GM12878 (cell line): ENCODE results near the gene SH3BP5. TPM values are rescaled to one million over a fixed set of nuclear protein-coding genes. Genes with fewer than 3 reads are reported as not detected.

Experiments
- ATAC-seq: fragments of 200-7000 bp; cut with Tn5 transposase; 3 replicates; pipeline ENCODE4 v1.9.1; 2020; ENCODE audit warnings: mild to moderate bottlenecking, moderate library complexity
- BruUV-seq: library from RNA; stranded (reverse); fragments of 400-500 nt; replicated peaks from 2 replicates; lab custom pipeline; 2021; lab: Mats Ljungman, UMichigan
- CTCF ChIA-PET: fragments of 300-600 bp; sonication (Branson Sonifier 250); formaldehyde crosslinking; extraction: SDS; loops from one replicate; lab custom pipeline; 2021; ENCODE audit warnings: inconsistent platforms; lab: Yijun Ruan, JAX
- POLR2A ChIA-PET: fragments of 350-600 bp; formaldehyde crosslinking; extraction: SDS; loops from one replicate; lab custom pipeline; 2021; ENCODE audit warnings: inconsistent platforms; lab: Charles Lee
- RAD21 ChIA-PET: fragments of 300-600 bp; sonication (Branson Sonifier 250); formaldehyde crosslinking; loops from one replicate; lab custom pipeline; 2023; ENCODE audit warnings: antibody characterized with exemption; ENCODE audit not compliant: unreplicated experiment; lab: Charles Lee
- SMC1A ChIA-PET: fragments of 300-600 bp; sonication (Branson Sonifier 250); formaldehyde crosslinking; loops from one replicate; lab custom pipeline; 2023; ENCODE audit not compliant: unreplicated experiment, uncharacterized antibody; lab: Charles Lee
- DNase-seq: peaks from one replicate; pipeline ENCODE4 v3.0.0-alpha.2; 2011; ENCODE audit warnings: low read depth, low spot score
- FAIRE-seq: peaks from 3 replicates; lab custom pipeline; 2011; peaks lifted over from hg19 to GRCh38; lab: Jason Lieb, UNC
- H2AFZ ChIP-seq: 2 replicates; pipeline ENCODE4 v1.6.0; 2011; ENCODE audit warnings: low read depth, low read length, control low read depth; ENCODE audit not compliant: control insufficient read depth
- H3K27ac ChIP-seq: 2 replicates; pipeline ENCODE4 v1.5.1; 2011; ENCODE audit warnings: control low read depth; ENCODE audit not compliant: control insufficient read depth, insufficient read depth
- H3K27me3 ChIP-seq, 2 experiments: replicated peaks in 1 of 2; 2 replicates each; pipeline versions ENCODE4 v1.6.0 to v1.6.1; 2011; ENCODE audit warnings: low read length in 1 of 2; ENCODE audit not compliant: control insufficient read depth in 2 of 2, insufficient read depth in 2 of 2
- H3K36me3 ChIP-seq, 2 experiments: 2 replicates each; pipeline ENCODE4 v1.5.1; 2011; ENCODE audit warnings: low read length in 1 of 2; ENCODE audit not compliant: control insufficient read depth in 2 of 2, insufficient read depth in 2 of 2
- H3K4me1 ChIP-seq: 2 replicates; pipeline ENCODE4 v1.6.1; 2011; ENCODE audit warnings: mild to moderate bottlenecking, low read length, moderate library complexity, mixed read lengths; ENCODE audit not compliant: control insufficient read depth, insufficient read depth
- H3K4me2 ChIP-seq: 2 replicates; pipeline ENCODE4 v1.6.0; 2011; ENCODE audit warnings: control low read depth; ENCODE audit not compliant: control insufficient read depth, insufficient read depth
- H3K4me3 ChIP-seq: fragments of 200-600 bp; sonication (generic); 2 replicates; pipeline ENCODE4 v1.5.1; 2016
- H3K79me2 ChIP-seq: 2 replicates; pipeline ENCODE4 v1.6.0; 2011; ENCODE audit warnings: low read length; ENCODE audit not compliant: control insufficient read depth, insufficient read depth
- H3K9ac ChIP-seq: 2 replicates; pipeline ENCODE4 v1.8.0; 2011; ENCODE audit warnings: low read length, control low read depth, mixed read lengths; ENCODE audit not compliant: control insufficient read depth, insufficient read depth
- H3K9me3 ChIP-seq: replicated peaks from 3 replicates; pipeline ENCODE4 v1.5.1; 2011; ENCODE audit warnings: mild to moderate bottlenecking, low read length; ENCODE audit not compliant: control insufficient read depth, insufficient read depth
- H4K20me1 ChIP-seq: 2 replicates; pipeline ENCODE4 v1.6.0; 2011; ENCODE audit not compliant: control insufficient read depth, insufficient read depth
- BMI1 ChIP-seq: fragments of 450-650 bp; IDR thresholded peaks from 2 replicates; pipeline ENCODE4 v1.6.1; 2016; ENCODE audit warnings: mild to moderate bottlenecking, moderate library complexity, borderline replicate concordance
- MYC ChIP-seq: IDR thresholded peaks from 2 replicates; pipeline ENCODE4 v1.6.1; 2011; ENCODE audit warnings: mild to moderate bottlenecking, low read length, moderate library complexity, inconsistent platforms; ENCODE audit not compliant: insufficient read depth, insufficient replicate concordance, insufficient read length, severe bottlenecking
- POLR2AphosphoS5 ChIP-seq: IDR thresholded peaks from 2 replicates; pipeline ENCODE4 v1.6.1; 2011; ENCODE audit warnings: mild to moderate bottlenecking, low read length, inconsistent platforms
- RB1 ChIP-seq: fragments of 450-650 bp; formaldehyde crosslinking; IDR thresholded peaks from 2 replicates; pipeline ENCODE4 v1.6.1; 2017; ENCODE audit warnings: mild to moderate bottlenecking, borderline replicate concordance
- SIX5 ChIP-seq: IDR thresholded peaks from 2 replicates; pipeline ENCODE4 v1.6.1; 2011; ENCODE audit warnings: mild to moderate bottlenecking, low read depth, low read length, moderate library complexity; ENCODE audit not compliant: severe bottlenecking
- SMAD5 ChIP-seq: IDR thresholded peaks from 2 replicates; pipeline ENCODE4 v1.6.1; 2016; ENCODE audit warnings: antibody characterized with exemption, low read depth
- WRNIP1 ChIP-seq: IDR thresholded peaks from 2 replicates; pipeline ENCODE4 v1.6.1; 2011; ENCODE audit warnings: low read depth, low read length, improper control_type of control experiment, borderline replicate concordance
- ZNF24 ChIP-seq: fragments of 450-650 bp; IDR thresholded peaks from 2 replicates; pipeline ENCODE4 v1.6.1; 2017; ENCODE audit warnings: antibody characterized with exemption, mild to moderate bottlenecking
- WGBS: methylation state at CpG from one replicate; pipeline ENCODE4 v1.1.6; 2016; ENCODE audit warnings: low lambda C conversion rate; ENCODE audit not compliant: insufficient replicate concordance, insufficient coverage; ENCODE audit errors: missing lambda C conversion rate; 5-methylcytosine and 5-hydroxymethylcytosine counted together
- in situ Hi-C: fragments of 300-500 bp; cut with MboI; formaldehyde crosslinking; loops from 9 replicates; pipeline ENCODE4 v1.14.3; 2018; ENCODE audit warnings: mixed read lengths
- intact Hi-C: fragments of 100-400 bp; cut with micrococcal nuclease; formaldehyde crosslinking; loops from one replicate; pipeline ENCODE4 v1.14.2; 2022; ENCODE audit not compliant: unreplicated experiment
- polyA plus RNA-seq, 11 experiments: library from polyadenylated mRNA; depleted of rRNA in 4 of 11; unstranded in 6 of 11; stranded (reverse) in 5 of 11; fragments of >200 nt; fragmentation: Nextera tagmentation in 4 of 11; fragmentation: Illumina TruSeq in 1 of 11; extraction: Ambion mirVana in 4 of 11; extraction: Trizol in 1 of 11; gene quantifications; 1 replicate in 1 of 11; 2 replicates in 10 of 11; pipeline versions ENCODE4 v1.2.1 to v1.2.3, GENCODE V29; 2011 to 2016; ENCODE audit warnings: inconsistent platforms in 2 of 11, missing spikeins in 2 of 11, low read depth in 1 of 11
- total RNA-seq, 4 experiments: library from RNA; depleted of rRNA in 3 of 4; stranded (reverse); fragments of >200 nt in 3 of 4; fragmentation: Illumina TruSeq in 1 of 4; extraction: Trizol in 1 of 4; gene quantifications; 2 replicates each; pipeline versions ENCODE4 v1.2.1 to v1.2.3, GENCODE V29; 2013 to 2021
- TF ChIP-seq, protein P1 (sequence below): fragments of 450-650 bp; IDR thresholded peaks from 2 replicates; pipeline ENCODE4 v1.6.1; 2017; ENCODE audit warnings: antibody characterized with exemption, mild to moderate bottlenecking, moderate library complexity

SH3BP5 gene
- total and polyA plus RNA-seq, 10 of the 15 experiments (the other 5 are each of a cell fraction or from before 2014, with no cell fraction given): 14.9 to 87.5 (median 43.7) TPM

DNA sequence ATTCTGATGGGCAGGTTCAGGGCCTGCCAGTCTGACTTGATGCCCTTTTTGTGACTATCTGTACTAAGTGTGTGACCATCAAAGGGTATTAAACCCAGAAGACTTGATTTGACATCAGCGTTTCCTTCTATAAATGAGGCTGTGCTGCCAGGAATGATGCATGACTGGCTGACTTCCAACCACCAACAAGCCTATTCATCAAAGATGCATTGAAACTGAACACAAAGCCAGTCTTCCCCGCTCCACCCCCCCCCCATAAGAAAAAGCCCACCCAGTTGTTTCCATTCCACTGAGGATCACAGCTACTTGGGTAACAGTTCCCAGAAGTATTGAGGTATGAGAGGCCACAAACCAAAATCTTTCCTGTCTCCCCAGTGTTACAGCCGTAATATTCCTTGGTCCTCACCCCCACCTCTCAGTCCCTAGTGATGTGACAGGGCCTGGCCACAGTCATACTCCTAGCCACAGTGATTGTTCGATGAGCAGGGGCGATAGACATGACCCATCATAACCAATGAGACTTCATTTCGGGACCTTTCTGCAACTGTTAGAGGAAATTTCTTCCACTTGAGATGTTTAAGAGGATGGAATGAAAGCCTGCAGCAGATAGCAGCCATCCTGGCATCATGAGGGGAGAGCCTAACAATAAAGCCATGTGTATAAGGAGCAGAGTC is 22.6 kb downstream of the SH3BP5 start:
- Histone ChIP-seq H3K4me3 (no peak overlapping the region), H3K9me3 (no peaks in the 10 kb centered on the region; the same call in 2 of the 3 replicates), H3K4me1 (peaks cover 44% of the 10 kb centered on the region), H3K9ac (peak overlapping the region; percentile 42), H3K79me2 (peaks cover 10% of the 10 kb centered on the region), H3K27ac (peak overlapping the region; percentile 78), H4K20me1 (no peaks in the 10 kb centered on the region), H3K4me2 (peak overlapping the region; percentile 64), H3K27me3 (no peaks in the 10 kb centered on the region), H2AFZ (no peak overlapping the region), H3K36me3 (peaks cover 6 to 11% of the 10 kb centered on the region in 2 experiments; a peak in 3 of 4 replicates)
- POLR2A ChIA-PET: interaction anchor here (0.7 to 1.5 kb wide), 6 partner anchors 10 to 91 kb away, joined by 3 to 8 read pairs (median 4); no protein-coding TSS in a partner anchor
- no TSS peak for BruUV-seq
- intact Hi-C loops (loop anchor here (2.0 kb wide), 1 partner anchor 17 kb away; no protein-coding TSS in a partner anchor), in situ Hi-C loops (no loop called here)
- SMC1A ChIA-PET: interaction anchor here (0.9 to 4.0 kb wide), 15 partner anchors 7 to 157 kb away, joined by 3 to 10 read pairs (median 5); partner anchors contain the start of gene SH3BP5
- ATAC-seq: peak; percentile 33
- RAD21 ChIA-PET: interaction anchor here (1.0 to 4.2 kb wide), 10 partner anchors 10 to 75 kb away, joined by 3 to 20 read pairs (median 6); partner anchors contain the start of gene SH3BP5
- 26% methylated on average over 6 of the region's 6 CpGs for WGBS
- CTCF ChIA-PET: interaction anchor here (0.8 to 1.9 kb wide), 7 partner anchors 9 to 247 kb away, joined by 3 to 7 read pairs (median 5); no protein-coding TSS in a partner anchor
- DNase-seq: no peak
- no peak for TF ChIP-seq RB1
- no peak for FAIRE-seq

DNA sequence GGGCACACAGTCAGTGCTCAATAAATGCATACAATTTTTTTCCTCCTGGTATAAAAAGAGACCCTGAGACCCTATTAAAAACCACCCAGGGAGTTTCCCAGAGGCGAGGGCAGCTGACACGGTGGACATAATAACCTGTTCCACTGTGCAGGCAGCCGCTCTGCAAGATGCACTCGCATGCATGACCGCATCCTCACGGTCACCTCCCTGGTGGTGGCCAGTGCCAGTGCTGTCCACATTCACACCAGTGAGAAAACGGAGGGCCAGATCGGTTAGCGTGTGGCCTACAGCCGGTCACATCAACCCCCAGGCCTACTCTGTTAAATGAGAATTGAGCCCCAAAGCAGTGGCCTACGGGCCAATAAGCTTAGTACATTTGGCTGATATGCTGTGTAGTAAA is 24.8 kb downstream of the SH3BP5 start:
- no peak overlapping the region for H3K4me2 ChIP-seq
- ChIA-PET RAD21 (no interaction called here), CTCF (interaction anchor here (0.6 to 1.6 kb wide), 9 partner anchors 9 to 250 kb away, joined by 3 to 6 read pairs (median 3); partner anchors contain the start of gene SH3BP5), POLR2A (interaction anchor here (0.8 to 1.3 kb wide), 4 partner anchors 16 to 54 kb away, joined by 3 to 4 read pairs (median 4); no protein-coding TSS in a partner anchor), SMC1A (interaction anchor here (0.7 to 4.0 kb wide), 7 partner anchors 10 to 44 kb away, joined by 3 to 10 read pairs (median 3); no protein-coding TSS in a partner anchor)
- peaks cover 38% of the 10 kb centered on the region for H3K4me1 ChIP-seq
- H3K4me3 ChIP-seq: no peak overlapping the region
- BruUV-seq: no TSS peak
- H3K27me3 ChIP-seq: no peaks in the 10 kb centered on the region
- no peak overlapping the region for H2AFZ ChIP-seq
- no peaks in the 10 kb centered on the region for H4K20me1 ChIP-seq
- peaks cover 10 to 22% of the 10 kb centered on the region in 2 experiments for H3K36me3 ChIP-seq
- peaks cover 8% of the 10 kb centered on the region for H3K79me2 ChIP-seq
- WGBS: 97% methylated on average over 11 of the region's 11 CpGs
- intact Hi-C loops: no loop called here
- in situ Hi-C loops: no loop called here
- H3K9me3 ChIP-seq: no peaks in the 10 kb centered on the region; the same call in 2 of the 3 replicates
- H3K9ac ChIP-seq: no peak overlapping the region
- no peak for DNase-seq
- no peak for FAIRE-seq
- ATAC-seq: no peak
- no peak overlapping the region for H3K27ac ChIP-seq
- TF ChIP-seq WRNIP1 (no peak), POLR2AphosphoS5 (no peak), SIX5 (no peak), BMI1 (no peak), ZNF24 (no peak), SMAD5 (no peak), MYC (no peak)
- TF ChIP-seq, protein P1, sequence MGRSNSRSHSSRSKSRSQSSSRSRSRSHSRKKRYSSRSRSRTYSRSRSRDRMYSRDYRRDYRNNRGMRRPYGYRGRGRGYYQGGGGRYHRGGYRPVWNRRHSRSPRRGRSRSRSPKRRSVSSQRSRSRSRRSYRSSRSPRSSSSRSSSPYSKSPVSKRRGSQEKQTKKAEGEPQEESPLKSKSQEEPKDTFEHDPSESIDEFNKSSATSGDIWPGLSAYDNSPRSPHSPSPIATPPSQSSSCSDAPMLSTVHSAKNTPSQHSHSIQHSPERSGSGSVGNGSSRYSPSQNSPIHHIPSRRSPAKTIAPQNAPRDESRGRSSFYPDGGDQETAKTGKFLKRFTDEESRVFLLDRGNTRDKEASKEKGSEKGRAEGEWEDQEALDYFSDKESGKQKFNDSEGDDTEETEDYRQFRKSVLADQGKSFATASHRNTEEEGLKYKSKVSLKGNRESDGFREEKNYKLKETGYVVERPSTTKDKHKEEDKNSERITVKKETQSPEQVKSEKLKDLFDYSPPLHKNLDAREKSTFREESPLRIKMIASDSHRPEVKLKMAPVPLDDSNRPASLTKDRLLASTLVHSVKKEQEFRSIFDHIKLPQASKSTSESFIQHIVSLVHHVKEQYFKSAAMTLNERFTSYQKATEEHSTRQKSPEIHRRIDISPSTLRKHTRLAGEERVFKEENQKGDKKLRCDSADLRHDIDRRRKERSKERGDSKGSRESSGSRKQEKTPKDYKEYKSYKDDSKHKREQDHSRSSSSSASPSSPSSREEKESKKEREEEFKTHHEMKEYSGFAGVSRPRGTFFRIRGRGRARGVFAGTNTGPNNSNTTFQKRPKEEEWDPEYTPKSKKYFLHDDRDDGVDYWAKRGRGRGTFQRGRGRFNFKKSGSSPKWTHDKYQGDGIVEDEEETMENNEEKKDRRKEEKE: no peak
